GM06990 (cell line): ENCODE measurements around the gene ATG10.
A peak's percentile ranks its signal among the peaks of the same experiment; 100 is the strongest.

Experiments
- DNase-seq: peaks from one replicate; pipeline ENCODE4 v3.0.0-alpha.2; 2011; ENCODE audit not compliant: insufficient read length; ENCODE audit errors: extremely low read depth
- H3K27me3 ChIP-seq: replicated peaks from 2 replicates; pipeline ENCODE4 v1.6.0; 2011; ENCODE audit warnings: low read length; ENCODE audit not compliant: control insufficient read depth, insufficient read depth
- H3K36me3 ChIP-seq: 2 replicates; pipeline ENCODE4 v1.5.1; 2011; ENCODE audit warnings: low read length; ENCODE audit not compliant: control insufficient read depth, insufficient read depth
- H3K4me3 ChIP-seq: replicated peaks from 2 replicates; pipeline ENCODE4 v1.5.1; 2011; ENCODE audit warnings: low read depth, mild to moderate bottlenecking, control low read depth, low read length
- TF ChIP-seq, protein P1 (sequence below): IDR thresholded peaks from 2 replicates; pipeline ENCODE4 v1.5.1; 2011; ENCODE audit warnings: low read length, control low read depth, mild to moderate bottlenecking, inconsistent platforms; ENCODE audit not compliant: insufficient read depth, poor library complexity, severe bottlenecking

The ATG10 gene

DNA sequence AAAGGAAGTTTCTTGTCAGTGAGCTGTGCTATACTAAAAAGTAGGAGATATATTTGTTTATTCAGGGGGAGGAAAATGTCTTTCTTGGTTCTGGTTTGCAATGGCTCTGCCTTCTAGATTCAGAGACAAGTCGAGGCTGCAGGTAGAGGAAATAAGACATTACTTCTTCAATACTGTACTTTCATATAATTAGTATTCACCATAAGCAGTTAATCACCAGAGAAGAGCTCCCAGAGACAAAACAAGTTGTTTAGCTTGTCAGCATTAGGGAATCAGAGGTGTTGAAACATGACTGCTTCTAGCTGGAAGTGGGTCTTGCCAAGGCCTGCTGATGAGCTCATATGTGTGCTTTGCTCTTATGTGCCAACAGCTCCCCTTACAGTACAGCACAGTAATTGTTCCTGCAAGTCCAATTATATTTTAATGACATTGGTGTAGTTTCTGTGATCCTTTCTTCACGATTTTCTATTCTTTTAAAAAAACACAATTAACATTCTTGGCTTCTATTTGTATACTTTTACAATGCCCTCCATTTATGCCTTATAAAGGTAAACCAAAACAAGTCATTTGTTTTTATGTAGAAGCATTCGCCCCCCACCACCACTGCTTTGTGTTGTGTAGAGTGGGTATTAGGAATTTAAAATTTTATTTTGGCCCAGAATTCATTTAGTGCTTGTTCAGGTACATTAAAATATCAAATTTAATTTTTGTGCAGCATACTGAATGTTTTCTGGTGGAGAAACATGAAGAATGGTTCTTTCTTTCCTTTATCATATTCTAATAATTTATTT is 194.1 kb downstream of the ATG10 start:
- Histone ChIP-seq H3K27me3 (no peaks in the 10 kb centered on the region), H3K36me3 (no peaks in the 10 kb centered on the region), H3K4me3 (no peak overlapping the region)
- no peak for DNase-seq
- TF ChIP-seq, protein P1, sequence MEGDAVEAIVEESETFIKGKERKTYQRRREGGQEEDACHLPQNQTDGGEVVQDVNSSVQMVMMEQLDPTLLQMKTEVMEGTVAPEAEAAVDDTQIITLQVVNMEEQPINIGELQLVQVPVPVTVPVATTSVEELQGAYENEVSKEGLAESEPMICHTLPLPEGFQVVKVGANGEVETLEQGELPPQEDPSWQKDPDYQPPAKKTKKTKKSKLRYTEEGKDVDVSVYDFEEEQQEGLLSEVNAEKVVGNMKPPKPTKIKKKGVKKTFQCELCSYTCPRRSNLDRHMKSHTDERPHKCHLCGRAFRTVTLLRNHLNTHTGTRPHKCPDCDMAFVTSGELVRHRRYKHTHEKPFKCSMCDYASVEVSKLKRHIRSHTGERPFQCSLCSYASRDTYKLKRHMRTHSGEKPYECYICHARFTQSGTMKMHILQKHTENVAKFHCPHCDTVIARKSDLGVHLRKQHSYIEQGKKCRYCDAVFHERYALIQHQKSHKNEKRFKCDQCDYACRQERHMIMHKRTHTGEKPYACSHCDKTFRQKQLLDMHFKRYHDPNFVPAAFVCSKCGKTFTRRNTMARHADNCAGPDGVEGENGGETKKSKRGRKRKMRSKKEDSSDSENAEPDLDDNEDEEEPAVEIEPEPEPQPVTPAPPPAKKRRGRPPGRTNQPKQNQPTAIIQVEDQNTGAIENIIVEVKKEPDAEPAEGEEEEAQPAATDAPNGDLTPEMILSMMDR = peak; percentile 58

DNA sequence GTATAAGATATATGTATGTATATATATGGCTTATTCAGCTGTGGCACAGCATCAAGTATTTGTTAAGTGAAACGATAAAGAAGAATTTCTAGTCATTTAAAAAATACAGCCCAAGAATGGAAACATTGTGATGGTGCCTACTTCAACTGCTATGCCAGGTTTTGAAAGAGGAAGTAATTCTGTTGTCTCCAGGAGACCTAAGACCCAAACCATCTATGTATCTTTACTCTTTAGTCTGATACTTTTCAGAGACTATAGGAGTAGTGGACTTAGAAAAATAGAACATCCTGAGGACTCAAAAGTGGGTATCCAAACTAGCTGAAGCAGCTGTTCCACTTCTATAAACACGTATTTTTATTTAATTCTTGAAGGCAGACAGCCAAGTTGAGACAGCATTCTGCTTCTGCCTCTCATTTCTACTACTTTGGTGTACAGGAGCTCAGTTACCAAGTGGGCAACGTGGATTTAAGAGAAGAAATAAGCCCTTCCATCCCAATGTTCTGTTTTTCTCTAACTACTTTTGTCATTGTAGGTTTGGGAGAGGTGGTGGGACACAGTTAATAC is 195.6 kb downstream of the ATG10 start:
- Histone ChIP-seq H3K36me3 (no peaks in the 10 kb centered on the region), H3K27me3 (no peaks in the 10 kb centered on the region), H3K4me3 (no peak overlapping the region)
- no peak for DNase-seq
- TF ChIP-seq, protein P1 = no peak

DNA sequence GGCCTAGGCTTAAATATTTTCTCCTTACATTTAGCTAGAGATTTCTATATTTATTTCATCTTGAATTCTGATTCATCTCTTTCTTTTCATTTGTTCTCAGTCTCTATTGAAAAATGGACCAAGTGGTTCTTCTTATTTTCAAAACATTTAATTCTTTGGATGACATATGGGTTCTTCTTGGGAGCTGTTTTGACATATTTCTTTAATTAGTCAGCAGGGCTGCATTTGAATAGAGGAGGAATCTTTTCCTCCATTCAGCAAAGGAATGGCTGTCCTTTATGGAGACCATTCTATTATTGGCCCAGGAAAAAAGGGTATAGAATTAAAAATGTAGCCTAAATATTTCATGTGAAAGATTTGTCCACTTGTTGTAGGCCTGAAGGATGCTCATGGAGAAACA is 196.5 kb downstream of the ATG10 start:
- Histone ChIP-seq H3K36me3 (no peaks in the 10 kb centered on the region), H3K4me3 (no peak overlapping the region), H3K27me3 (no peaks in the 10 kb centered on the region)
- TF ChIP-seq, protein P1 = no peak
- no peak for DNase-seq

DNA sequence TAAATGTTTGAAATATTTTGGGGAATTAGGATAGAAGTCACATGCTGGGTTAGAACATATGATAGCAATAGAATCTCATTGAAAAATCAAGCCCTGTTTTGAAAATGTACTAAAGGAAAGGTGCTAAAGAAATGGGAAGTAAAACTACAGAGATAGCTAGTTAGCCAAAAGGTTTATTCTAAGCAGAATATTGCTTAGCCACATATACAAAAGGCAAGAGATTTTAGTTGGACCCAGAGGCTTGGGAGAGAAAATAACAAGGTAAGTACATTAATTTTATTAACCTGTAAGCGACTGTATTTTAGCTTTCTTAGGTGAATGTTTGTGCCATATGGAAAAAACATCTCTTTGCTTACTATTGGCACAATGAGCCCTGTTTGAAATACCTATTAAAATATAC is 198.1 kb downstream of the ATG10 start:
- TF ChIP-seq, protein P1 = no peak
- Histone ChIP-seq H3K27me3 (no peaks in the 10 kb centered on the region), H3K36me3 (no peaks in the 10 kb centered on the region), H3K4me3 (no peak overlapping the region)
- DNase-seq = no peak

DNA sequence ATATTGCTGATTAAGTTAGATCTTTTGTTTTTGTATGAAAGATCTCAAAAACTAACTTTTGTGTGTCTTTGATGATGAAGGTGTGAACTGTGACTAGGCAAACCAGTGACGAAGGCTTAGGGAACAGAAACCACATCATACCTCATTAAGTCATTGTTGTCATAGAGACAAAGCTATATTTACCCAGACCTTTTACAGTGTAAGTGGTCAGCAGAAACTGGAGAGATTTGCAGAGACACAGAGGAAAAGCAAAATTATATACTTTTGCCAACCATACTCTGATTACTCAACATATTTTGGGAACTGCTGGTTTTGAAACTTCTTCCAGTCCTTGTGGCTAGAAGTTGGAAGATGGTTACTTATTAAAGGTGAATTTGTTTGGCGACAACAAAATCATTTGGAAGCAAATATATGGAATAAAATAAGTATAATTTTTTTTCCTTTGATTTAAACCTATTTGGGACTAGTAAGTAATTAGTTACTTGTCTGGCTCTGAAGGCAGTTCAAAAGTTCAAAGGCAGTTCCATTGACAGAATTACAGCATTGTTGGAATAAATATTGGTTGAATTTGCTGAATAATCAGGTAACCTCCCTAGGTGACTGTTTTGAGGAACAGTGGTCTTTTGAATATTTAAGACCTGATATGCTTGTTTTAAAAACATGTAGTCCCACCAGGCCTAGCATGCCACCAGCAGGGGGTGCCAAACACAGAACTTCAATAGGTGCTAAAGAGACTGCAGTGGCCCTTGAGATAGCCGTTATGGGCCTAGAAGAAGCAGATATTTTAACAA is 202.5 kb downstream of the ATG10 start:
- DNase-seq = peak; percentile 62

More for the DNA sequence above, 202.5 kb downstream of the ATG10 start:
- TF ChIP-seq, protein P1 = peak; percentile 82
- Histone ChIP-seq H3K4me3 (peak overlapping the region; percentile 18), H3K27me3 (no peaks in the 10 kb centered on the region), H3K36me3 (no peaks in the 10 kb centered on the region)
